Activated gamma-delta T cell (primary cell): Measurements from ENCODE around the gene ZNF230.

ENCODE experiments used
- DNase-seq: peaks from one replicate; lab custom pipeline; 2025; lab: John Stamatoyannopoulos, UW
- total RNA-seq, 2 donors: gene quantifications; one replicate each; lab custom pipeline; 2026; lab: John Stamatoyannopoulos, UW

The ZNF230 gene
- total RNA-seq = 24.9 to 26.1 reads per million in 2 donors

- peak; percentile 24 for DNase-seq
These were observed at the start of gene ZNF230 for GRCh38 chr19:44002566-44003460. TSS of gene ZNF230 (plus strand) at chr19:44002957. CDS start at chr19:44007079, 4,122 bp downstream.

- DNase-seq = no peak
These were observed 45.9 kb upstream of the ZNF230 start for GRCh38 chr19:43956827-43957226.

- no peak for DNase-seq
These were observed 44.9 kb upstream of the ZNF230 start for GRCh38 chr19:43957891-43958290.

GRCh38 chr19:43960411-43960810, 42.3 kb upstream of the ZNF230 start:
- no peak for DNase-seq

- no peak for DNase-seq
These were observed 36.6 kb upstream of the ZNF230 start for GRCh38 chr19:43966079-43966694.

- no peak for DNase-seq
These were observed 26.0 kb upstream of the ZNF230 start for GRCh38 chr19:43976732-43977131.

GRCh38 chr19:43983544-43983911, 19.2 kb upstream of the ZNF230 start:
- DNase-seq = no peak

GRCh38 chr19:43983912-43984686, 18.7 kb upstream of the ZNF230 start, which contains the start of gene ZNF155:
TSS of gene ZNF155 (plus strand) at chr19:43984188. CDS start at chr19:43988544, 4,356 bp downstream.
- no peak for DNase-seq

GRCh38 chr19:43984687-43985000, 18.1 kb upstream of the ZNF230 start:
- DNase-seq = no peak

GRCh38 chr19:43997631-43998290, 5.0 kb upstream of the ZNF230 start:
- no peak for DNase-seq

GRCh38 chr19:44002212-44002565, 568 bp upstream of the ZNF230 start:
- no peak for DNase-seq

GRCh38 chr19:44003461-44004009, 778 bp downstream of the ZNF230 start:
- no peak for DNase-seq

GRCh38 chr19:44005973-44006372, 3.2 kb downstream of the ZNF230 start:
- DNase-seq = no peak

- DNase-seq = no peak
These were observed 4.7 kb downstream of the ZNF230 start for GRCh38 chr19:44007473-44007872.

GRCh38 chr19:44010468-44010867, 7.7 kb downstream of the ZNF230 start:
- DNase-seq = no peak

GRCh38 chr19:44019498-44019897, 16.7 kb downstream of the ZNF230 start:
- no peak for DNase-seq

GRCh38 chr19:44021221-44021620, 18.5 kb downstream of the ZNF230 start:
- DNase-seq = no peak

- DNase-seq = no peak
These were observed 22.1 kb downstream of the ZNF230 start for GRCh38 chr19:44024900-44025216.

GRCh38 chr19:44025217-44025936, 22.6 kb downstream of the ZNF230 start, which contains the start of gene ZNF222:
TSS of gene ZNF222 (plus strand) at chr19:44025379. CDS start at chr19:44025437, 58 bp downstream.
- DNase-seq = no peak

GRCh38 chr19:44026622-44027021, 23.9 kb downstream of the ZNF230 start:
- DNase-seq = no peak

GRCh38 chr19:44032001-44032610, 29.3 kb downstream of the ZNF230 start:
- DNase-seq = no peak
